IPS-18c (cell line): ENCODE measurements around the gene NFYA.

Experiments used
- H3K4me3 ChIP-seq: 2 replicates; pipeline ENCODE4 v1.7.0; 2013; ENCODE audit warnings: low read depth, mild to moderate bottlenecking, low read length, moderate library complexity; ENCODE audit not compliant: insufficient read depth
- H3K9me3 ChIP-seq: one replicate; pipeline ENCODE4 v1.6.1; 2013; ENCODE audit warnings: mild to moderate bottlenecking, low read length, moderate library complexity; ENCODE audit not compliant: control insufficient read depth, insufficient read depth

Gene NFYA

GRCh38 chr6:41072836-41073202 is at the start of gene NFYA:
Gene NFYA (plus strand): TSS chr6:41072974. CDS start chr6:41079090, 6,116 bp downstream.
- H3K4me3 ChIP-seq: peak within 1 kb of the TSS; percentile 98

GRCh38 chr6:41023114-41023513 is 49.7 kb upstream of the NFYA start:
- H3K4me3 ChIP-seq: no peak overlapping the region
- H3K9me3 ChIP-seq: no peaks in the 10 kb centered on the region

More at GRCh38 chr6:41072836-41073202, at the start of gene NFYA:
- no peaks in the 10 kb centered on the region for H3K9me3 ChIP-seq

DNA sequence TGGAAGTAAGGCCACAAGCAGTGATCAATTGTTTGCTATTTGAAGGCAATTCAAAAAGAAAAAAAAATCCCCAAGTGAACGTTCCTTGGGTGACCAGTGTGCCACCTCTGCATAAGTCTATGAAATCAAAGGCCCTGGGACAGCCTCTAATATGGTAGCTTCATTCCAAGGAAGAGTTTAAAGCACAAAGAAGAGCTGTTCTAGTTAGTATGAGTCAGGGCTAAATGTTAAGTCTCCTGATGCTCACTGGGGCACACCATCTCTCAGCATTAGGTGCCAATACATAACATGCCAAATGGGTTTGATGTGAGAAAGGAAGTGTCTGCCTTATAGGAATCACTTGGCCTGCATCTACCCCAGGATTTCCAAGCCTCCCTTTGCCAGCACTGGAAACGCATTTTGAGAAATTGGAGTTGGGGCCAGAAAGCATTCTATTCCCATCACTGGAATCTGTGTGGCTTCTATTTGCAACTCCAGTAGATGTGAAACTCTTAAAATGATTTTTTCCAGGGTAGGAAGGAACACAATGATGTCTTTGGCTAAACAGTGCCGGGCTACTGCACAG is 46.7 kb upstream of the NFYA start:
- no peak overlapping the region for H3K4me3 ChIP-seq
- H3K9me3 ChIP-seq: peaks cover 2% of the 10 kb centered on the region

DNA sequence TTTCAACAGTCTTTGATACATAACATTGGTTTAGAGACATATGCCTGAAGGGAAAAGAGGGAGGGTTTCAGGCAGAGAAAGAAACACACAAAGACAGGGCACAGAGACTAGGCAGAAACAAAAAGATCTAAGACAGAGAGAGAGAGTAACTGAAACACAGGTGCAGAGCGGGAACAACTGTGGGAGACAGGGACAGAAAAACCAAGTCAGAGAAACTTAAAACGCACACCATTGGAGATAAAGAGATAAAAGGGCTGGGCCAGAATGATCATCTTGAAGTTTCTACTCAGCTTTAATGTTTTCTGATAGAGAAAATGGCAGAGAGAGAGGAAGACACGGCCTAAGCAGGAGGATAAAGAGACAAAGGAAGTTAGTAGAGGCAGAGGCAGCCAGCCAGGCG is 45.5 kb upstream of the NFYA start:
- H3K9me3 ChIP-seq: peaks cover 2% of the 10 kb centered on the region
- peak overlapping the region; percentile 62 for H3K4me3 ChIP-seq

DNA sequence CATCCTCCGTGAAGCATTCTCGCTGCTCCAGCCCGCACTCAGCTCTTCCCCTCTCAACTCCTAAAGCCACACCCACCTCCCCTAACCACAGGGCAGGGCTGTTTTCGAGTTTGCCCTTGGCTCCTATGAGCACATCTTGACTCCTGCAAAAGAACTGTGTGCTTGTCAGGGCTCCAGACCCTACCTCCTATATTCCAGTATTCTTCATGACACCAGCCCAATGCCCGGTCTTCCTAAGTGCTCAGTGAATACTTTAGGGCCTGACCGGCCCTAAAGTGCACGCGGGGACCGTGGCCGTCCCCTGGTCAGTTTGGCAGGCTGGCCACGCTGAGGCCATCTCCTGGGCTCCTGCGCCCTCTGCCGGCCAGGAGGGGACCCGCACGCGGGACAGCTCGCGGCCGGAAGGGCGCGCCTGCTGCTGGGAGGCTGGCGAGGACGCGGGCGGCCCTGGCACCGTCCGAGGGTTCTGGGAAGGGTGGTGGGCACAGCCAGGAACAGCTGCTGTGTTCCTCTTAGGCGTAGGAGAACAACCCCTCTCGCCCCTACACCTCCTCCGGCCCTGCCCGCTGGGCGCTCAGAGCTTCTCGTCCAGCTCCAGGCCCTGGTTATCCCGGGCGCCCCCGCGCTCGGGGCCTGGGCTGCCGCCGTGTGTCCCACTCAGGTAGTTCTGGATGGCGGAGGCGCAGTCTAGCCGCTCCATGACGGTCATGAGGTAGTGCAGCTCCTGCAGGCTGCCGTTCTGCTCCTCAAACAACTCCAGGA is 44.8 kb upstream of the NFYA start:
- peaks cover 2% of the 10 kb centered on the region for H3K9me3 ChIP-seq
- H3K4me3 ChIP-seq: peak overlapping the region; percentile 62

DNA sequence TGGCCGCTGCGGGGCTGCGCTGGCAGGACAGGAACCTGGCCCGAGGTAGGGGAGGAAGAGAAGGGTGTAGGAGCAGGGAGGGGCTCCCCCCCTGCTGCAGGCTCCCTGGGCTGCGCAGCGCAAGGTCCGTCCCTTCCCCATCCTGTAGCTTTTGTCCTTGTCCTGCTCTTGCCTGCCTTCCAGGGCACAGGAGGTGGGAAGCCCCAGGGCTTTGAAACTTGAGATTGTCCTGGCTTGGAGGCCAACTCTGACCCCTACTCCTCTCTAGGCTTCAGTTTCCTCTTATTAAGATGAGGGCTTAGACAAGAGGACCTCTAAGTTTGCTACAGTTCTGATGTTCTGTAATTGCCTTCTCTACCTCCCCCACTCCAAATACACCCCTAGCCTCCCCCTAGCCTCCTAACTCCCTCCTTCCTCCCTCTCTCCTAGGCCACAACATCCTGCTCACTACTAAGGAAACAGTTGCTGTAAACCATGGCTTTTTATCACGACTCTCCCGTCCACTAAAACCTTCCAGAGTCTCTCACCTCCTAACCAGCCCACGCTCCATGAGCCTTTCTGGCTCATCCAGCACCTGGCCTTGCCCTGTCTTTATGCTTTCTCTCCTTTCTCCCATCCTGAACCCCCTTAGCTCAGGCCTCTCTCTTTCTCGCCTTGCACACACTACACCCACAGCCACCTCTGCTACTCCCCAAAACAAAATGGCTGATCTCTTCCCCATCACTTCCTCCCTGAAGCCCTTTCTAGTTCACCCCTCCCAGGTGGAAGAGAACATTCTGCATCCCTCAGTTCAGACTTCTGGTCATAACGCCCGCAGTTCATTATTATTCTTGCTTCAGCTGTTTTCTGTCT is 44.0 kb upstream of the NFYA start:
- Histone ChIP-seq H3K4me3 (peak overlapping the region; percentile 62; the same call in 1 of the 2 replicates), H3K9me3 (peaks cover 2% of the 10 kb centered on the region)

- Histone ChIP-seq H3K4me3 (no peak overlapping the region), H3K9me3 (peaks cover 2% of the 10 kb centered on the region)
Measured at GRCh38 chr6:41032830-41033229, 39.9 kb upstream of the NFYA start.

DNA sequence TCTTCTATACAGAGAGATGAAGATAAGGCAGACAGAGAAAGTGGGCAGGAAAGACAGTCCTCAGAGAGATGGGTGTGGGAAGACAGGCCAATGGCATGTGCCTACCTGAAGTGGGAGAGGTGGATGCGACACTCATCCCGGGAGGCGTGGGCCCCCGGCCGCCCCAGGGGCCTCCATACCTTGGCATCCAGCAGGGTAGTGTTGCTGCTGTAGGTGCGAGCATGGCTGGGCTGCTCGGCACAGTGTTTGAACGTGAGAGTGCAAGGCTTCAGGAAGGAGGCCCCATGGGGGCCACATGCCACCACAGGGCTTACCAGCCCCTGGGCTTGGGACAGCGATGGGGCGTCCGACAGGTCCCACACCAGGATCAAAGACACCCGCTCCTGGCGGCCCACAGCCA is 39.0 kb upstream of the NFYA start:
- H3K4me3 ChIP-seq: no peak overlapping the region
- H3K9me3 ChIP-seq: peaks cover 2% of the 10 kb centered on the region

GRCh38 chr6:41036186-41036585 is 36.6 kb upstream of the NFYA start:
- H3K9me3 ChIP-seq: no peaks in the 10 kb centered on the region
- no peak overlapping the region for H3K4me3 ChIP-seq

DNA sequence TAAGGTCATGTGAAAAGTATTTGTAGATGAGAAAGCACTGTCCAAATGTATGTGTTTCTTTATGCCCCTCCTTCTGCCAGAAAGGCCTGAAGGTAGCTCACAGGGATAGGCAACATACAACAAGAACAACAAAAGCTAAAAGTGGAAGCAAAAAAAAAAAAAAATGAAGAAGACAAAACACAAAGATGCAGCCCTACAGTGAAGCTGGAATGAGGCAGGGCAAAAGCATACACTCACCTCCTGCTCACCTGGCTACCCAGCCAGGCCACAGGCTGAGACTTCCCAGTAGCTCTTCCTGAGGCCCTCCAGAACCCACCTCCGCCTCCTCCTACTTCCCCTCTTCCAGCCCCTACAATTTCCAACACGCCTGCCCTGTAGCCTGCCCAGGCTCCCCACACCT is 36.2 kb upstream of the NFYA start:
- Histone ChIP-seq H3K4me3 (no peak overlapping the region), H3K9me3 (no peaks in the 10 kb centered on the region)

GRCh38 chr6:41037107-41037900 is 35.5 kb upstream of the NFYA start:
- H3K9me3 ChIP-seq: no peaks in the 10 kb centered on the region

DNA sequence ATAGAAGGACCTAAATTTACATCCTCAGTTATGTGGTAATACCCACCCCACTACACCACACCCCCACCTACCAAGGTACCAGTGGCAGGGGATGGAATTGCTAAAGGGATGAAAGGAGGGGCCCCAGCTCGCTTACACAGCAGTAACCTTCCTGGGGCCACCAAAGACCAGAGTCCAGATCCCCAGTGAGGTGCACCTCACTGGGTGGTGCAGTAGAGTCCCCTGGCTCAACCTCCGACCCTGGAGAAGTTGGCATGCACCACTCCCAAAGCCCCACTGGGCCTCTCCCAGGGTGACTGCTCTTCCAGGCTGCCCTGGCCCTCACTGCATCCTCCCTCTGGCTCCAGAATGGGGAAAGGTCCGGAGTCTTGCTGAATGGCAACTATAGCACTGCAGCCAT is 34.6 kb upstream of the NFYA start:
- H3K9me3 ChIP-seq: no peaks in the 10 kb centered on the region
- H3K4me3 ChIP-seq: no peak overlapping the region

More at GRCh38 chr6:41037107-41037900, 35.5 kb upstream of the NFYA start:
- no peak overlapping the region for H3K4me3 ChIP-seq

GRCh38 chr6:41039060-41039998 is 33.4 kb upstream of the NFYA start, which contains the start of gene UNC5CL:
Gene UNC5CL (minus strand): TSS chr6:41039221. CDS start chr6:41035074, 4,147 bp downstream.
- no peaks in the 10 kb centered on the region for H3K9me3 ChIP-seq
- H3K4me3 ChIP-seq: no peak within 1 kb of the TSS

DNA sequence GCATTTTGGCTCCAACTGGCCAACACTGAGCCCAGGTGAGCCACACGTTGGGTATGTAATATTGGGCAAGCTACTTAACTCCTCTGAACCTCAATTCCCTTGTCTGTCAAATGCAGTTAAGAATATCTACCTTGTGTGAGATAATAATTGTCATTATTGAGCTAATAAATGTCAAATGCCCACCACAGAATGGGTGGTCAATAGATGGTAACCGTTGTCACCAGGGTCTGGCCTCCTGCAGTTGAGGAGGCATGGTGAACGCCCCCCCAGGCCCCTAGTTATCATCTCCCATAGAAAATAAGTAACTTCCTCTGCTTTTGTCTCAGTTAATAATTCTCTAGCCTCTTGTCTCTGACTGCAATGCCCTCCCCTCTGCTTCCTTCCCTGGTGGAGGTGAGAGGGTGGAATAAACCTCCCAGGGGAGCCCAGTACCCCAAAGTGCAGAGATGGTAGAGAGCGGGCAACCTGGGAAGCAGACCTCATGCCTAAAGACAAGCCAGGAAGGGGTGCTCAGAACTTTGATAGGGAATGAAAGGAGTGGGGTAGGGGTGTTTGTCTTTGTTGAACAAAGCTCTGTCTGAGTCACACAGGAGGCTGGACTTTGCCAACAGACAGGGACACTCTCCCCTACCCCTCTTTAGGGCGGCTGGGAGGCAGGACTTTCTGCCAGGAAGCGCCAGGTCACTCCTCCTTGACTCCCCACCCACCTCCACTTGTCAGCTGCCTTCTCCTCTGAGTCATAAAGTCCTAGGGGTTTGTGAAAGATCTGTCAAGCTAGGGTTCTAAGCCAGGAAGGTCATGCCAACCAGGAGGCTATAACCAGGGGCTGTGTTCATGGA is 32.5 kb upstream of the NFYA start:
- H3K9me3 ChIP-seq: no peaks in the 10 kb centered on the region
- H3K4me3 ChIP-seq: no peak overlapping the region

DNA sequence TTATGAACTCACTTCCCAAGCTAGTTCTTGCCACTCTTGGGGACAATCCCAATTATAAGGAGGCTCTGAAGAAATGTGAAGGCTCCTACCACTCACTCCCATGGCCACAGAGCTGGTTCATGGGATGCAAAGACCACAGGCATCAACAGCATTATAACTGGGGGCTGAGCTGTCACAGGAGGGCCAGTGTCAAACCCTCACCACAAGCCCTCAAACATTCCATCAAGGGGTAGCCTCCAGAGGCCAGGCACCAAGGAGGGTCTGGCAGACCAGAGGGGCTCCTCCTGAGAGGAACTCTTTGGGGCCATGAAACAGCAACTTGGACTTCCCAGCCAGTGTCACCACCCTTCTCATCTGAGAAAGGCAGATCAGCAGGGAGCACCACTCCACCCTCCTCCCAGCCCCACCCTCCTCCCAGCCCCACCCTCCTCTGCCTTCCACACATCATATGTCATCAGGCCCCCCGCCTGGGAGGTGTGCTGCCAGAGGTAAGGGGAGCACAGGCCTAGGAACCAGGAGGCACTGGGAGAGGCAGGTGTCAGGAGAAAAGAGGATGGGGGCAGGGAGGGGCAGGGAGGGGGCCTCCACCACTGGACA is 31.7 kb upstream of the NFYA start:
- H3K4me3 ChIP-seq: no peak overlapping the region
- H3K9me3 ChIP-seq: no peaks in the 10 kb centered on the region
